GM18858 (cell line): ENCODE results near the gene CPN2.

Experiments used
- ATAC-seq: cut with Tn5 transposase; IDR thresholded peaks from one replicate; pipeline ENCODE4 v1.9.1; 2021; ENCODE audit not compliant: unreplicated experiment

The CPN2 gene, protein sequence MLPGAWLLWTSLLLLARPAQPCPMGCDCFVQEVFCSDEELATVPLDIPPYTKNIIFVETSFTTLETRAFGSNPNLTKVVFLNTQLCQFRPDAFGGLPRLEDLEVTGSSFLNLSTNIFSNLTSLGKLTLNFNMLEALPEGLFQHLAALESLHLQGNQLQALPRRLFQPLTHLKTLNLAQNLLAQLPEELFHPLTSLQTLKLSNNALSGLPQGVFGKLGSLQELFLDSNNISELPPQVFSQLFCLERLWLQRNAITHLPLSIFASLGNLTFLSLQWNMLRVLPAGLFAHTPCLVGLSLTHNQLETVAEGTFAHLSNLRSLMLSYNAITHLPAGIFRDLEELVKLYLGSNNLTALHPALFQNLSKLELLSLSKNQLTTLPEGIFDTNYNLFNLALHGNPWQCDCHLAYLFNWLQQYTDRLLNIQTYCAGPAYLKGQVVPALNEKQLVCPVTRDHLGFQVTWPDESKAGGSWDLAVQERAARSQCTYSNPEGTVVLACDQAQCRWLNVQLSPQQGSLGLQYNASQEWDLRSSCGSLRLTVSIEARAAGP

DNA sequence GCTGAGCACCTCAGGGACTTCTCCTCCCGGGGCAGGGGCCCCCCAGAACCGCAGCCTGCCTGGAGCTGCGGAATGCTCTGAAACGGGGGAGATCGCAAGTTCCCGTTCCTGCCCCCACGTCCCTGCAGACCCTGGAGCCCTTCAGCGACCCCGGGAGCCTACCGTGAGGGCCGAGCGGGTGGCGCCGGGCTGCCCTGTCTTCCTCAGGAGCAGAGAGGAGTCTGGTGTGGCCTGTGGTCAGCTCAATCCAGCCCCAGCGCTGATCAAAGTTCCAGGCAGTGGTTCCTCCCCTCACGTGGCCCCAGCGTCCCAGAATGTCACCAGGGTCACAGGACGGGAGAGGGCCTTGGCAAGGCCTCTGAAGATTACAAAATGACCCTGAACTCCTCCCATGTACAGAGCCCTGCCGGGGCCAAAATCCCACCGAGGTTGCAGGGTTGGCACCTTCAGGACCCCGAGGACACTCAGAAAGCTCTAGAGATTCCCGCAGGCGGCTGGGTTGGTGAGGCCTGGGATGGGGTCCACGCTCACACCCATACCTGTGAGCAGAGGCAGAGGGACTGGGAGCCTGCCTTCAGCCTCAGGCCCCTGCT, at the start of gene CPN2:
Gene CPN2, minus strand, starts transcription at position 249 of the 593 bp plus-strand sequence. CDS start 8,626 bp downstream, outside the sequence.
- no peak for ATAC-seq

DNA sequence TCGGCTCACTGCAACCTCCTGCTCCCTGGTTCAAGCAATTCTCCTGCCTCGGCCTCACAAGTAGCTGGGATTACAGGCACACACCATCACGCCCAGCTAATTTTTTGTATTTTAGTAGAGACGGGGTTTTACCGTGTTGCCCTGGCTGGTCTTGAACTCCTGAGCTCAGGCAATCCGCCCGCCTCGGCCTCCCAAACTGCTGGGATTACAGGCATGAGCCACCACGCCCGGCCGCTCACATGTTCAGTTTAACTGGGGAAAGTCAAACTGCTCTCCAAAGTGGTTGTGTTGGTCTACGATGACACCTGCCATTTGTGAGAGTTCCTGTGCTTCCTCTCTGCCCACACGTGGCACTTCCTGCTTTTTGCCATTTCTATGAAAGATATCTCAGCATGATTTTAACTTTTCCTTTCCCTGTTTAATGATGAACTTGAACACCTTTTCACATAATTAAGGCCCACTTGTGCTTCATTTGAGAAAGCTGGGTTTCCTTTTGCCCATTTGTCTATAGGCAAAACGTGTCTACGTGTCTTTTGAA, 48.8 kb upstream of the CPN2 start:
- no peak for ATAC-seq

DNA sequence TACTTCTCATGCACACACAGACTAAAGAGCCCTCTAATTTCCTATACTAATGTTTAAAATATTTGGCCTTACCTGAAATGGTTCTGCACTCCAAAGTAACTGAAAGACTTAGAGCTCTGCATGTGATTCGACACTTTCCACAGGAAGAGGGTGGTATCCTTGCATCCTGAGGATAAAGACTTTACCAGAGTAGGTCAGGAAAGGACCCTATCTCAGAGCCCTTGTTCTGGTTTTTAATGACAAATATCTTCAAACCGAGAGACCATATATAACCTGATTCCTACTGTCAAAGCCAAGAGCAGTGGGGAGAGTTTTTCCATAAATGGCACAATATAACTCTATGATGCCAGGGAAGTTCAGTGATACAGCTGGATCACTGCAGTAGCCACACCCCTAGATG, 48.0 kb upstream of the CPN2 start, which contains the start of gene GP5:
Gene GP5, minus strand, starts transcription at position 101 of the 400 bp plus-strand sequence. CDS start 984 bp downstream, outside the sequence.
- no peak for ATAC-seq

DNA sequence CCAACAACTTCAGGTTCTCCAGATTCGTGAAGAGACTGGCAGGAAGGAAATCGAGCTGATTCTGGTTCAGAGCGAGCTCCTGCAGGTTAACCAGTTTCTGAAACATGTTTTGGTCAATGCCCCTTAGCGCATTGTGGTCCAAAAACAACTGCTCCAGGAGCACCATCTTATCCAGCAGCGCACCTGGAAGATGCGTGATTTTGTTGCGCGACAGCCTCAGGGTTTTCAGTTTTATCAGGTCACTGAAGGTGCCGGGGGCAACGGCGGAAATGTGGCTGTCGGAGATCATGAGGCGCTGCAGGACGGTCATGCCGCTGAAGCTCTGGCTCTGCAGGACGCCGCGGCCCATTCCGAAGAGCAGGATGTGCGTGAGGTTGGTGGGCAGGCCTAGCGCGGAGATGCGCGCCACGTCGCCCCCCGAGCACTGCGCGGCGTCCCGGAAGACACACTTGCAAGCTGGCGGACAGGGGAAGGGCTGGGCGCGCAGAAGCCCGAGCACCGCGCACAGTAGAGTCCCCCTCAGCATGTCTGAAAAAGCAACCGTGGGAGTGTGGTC, 46.7 kb upstream of the CPN2 start:
- ATAC-seq, result no peak

DNA sequence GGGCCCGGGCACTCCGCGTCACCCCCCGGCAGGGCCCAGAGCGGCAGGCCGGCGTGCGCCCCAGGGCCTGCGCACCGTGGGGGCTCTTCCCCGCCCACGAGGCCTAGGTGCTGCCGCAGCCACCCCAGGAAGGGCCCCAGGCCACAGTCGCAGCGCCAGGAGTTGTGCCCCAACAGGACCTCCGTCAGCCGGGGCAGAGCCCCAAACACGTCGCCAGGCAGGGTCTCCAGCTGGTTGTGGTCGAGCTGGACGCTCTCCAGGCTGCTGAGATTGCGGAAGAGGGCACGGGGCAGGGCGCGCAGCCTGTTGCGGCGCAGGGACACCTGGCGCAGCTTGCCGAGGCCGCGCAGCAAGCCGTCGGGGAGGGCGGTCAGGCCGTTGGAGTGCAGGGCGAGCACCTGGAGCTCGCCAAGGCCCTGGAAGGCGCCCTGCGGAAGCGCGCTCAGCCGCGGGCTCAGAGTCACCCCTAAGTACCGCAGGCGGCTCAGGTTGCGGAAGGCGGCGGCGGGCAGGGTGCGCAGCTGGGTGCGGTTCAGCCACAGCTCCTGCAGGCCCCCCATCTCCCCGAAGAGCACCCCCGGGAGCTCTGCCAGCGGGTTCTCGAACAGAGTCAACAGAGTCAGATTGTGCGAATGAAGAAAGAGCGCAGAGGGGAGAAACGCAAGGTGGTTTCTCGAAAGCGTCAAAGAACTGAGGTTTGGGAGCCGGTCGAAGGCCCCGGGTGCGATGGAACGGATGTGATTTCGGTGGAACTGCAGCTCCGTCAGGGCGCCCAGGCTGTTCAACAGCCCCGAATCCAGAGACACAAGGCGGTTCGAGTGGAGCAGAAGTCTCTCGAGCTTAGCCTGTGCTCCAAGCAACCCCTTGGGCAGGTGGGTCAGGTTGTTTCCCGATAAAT, 46.0 kb upstream of the CPN2 start:
- no peak for ATAC-seq

DNA sequence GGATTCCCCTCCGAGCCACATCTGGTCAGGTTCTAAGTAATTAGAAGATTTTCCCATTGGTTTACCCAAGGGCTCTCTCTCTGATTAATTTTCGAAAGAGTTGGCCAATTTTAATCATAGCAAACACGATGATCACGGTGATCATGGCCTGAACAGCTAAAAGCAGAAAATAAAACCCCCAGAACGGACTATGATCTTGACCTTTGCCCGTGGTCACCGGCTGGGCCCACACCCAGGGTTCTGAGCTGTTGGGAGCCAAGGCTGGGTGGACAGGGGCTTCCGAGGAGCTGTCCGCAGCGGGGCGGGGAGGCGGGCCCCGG, 45.4 kb upstream of the CPN2 start:
- no peak for ATAC-seq

DNA sequence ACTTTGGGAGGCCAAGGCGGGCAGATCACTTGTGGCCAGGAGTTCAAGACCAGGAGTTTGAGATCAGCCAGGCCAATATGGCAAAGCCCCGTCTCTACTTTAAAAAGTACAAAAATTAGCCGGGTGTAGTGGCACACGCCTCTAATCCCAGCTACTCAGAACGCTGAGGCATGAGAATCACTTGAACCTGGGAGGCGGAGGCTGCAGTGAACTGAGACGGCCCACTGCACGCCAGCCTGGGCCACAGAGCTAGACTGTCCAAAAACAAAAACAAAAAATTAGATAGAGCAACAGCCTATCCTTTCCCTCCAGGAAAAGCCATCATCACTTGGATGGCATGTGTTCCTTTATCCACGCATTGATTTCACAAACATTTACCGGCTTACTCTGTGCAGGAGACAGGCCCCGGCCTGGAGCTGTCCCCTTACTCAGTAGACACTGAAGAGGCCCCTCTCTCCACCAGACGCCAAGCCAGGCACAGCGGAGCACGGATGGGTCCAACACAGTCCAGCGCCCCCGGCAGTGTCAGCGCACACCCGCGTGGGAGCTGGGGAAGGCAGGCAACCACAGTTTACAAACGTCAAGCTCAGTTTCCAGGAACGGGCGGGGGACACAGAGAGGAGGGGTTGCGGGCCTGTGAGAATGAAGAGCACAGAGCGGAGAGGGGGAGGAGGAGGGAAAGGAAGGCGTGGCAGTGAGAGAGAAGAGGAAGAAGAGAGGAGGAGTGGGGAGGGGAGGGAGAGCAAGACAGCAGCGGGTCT, 44.8 kb upstream of the CPN2 start:
- no peak for ATAC-seq

DNA sequence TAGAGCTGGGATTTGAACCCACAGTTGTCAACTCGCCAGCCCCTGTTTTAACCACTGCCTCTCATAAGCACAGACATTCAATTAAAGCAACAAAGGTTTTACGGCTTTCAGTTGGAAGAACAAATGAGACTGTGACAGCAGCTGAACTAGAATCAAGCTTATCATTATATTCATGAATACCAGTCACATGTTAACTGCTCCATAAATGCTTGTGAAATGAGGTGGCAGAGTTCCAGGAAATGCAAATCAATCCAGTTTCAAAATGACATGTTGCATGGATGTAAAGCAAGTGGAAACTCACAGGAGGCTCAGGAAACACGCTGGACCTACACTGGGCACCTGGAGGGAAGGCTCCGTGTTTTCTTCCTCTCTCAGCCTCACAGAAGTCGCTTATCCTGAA, 44.1 kb upstream of the CPN2 start:
- ATAC-seq, result no peak

DNA sequence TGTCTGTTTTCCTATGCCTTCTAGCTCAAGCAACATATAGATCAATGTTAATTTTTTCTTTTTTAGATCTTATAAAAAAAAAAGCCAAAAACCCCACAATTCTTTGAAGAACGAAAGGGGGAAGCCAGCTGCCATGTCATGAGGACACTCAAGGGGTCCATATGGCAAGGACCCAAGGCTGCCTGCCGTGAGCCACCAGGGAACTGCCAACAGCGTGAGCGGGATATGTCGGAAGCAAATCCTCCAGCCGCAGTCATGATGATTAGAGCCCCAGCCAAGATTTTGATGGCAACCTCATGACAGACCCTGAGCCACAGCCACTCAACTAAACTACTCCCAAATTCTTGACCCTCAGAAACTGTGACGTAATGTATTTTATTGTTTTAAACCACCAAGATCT, 41.4 kb upstream of the CPN2 start:
- no peak for ATAC-seq

DNA sequence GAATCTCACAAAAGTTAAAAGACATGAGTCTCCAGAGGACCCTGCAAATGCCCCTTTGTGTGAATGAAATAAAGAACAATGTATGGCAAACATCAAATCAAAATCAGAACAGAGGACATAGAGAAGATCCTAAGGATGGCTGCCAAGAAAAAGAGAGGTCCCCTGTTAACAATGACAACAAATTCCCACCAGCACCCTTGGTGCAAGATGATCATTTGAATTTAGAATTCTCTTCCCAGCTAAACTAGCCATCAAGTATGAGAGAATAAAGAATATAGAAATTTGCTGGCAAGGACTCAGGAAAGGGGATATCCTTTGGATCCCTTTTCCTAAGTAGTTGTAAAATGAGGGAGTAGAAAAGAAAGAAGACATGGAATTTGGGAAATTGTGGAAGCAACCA, 39.7 kb upstream of the CPN2 start:
- no peak for ATAC-seq

DNA sequence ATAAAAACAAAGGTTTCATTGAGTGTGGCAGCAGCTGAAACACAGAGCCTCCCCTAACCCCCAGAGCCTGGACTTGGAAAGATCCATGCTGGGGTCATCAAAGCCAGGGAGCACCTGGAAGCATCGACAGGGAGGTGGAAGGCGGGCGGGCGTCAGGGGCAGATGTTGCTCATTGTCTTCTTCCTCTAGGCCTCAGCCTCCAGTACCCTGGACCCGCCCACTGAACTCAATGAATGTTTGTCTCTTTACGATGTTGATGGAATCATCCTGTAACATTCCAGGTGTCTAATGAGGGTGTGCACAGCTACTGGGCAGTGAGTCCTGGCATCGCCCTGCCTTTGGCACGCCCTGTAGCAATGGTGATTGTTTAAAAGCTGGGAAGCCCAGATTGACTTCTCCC, 38.1 kb upstream of the CPN2 start:
- no peak for ATAC-seq

DNA sequence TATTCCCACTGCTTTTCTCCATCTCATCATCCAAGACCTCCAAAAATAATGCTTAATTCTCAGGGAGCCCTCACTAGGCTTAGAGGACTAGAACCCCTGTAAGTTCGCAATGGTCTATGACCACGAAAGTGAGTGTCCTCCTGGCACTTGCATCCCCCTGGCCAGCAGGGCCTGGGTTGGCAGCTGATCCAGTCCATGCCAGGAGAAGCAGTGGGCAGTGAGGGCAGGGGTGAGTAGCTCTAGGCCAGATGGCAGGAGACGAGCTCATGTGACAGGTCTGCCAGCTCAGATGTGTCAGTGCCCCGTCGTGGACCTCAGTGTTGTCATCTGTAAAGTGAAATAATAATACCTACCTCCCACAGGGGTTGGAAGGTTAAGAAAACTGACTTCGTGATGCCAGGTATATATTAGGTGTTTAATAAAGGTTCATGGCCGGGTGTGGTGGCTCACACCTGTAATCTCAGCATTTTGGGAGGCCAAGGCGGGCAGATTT, 36.8 kb upstream of the CPN2 start:
- no peak for ATAC-seq

DNA sequence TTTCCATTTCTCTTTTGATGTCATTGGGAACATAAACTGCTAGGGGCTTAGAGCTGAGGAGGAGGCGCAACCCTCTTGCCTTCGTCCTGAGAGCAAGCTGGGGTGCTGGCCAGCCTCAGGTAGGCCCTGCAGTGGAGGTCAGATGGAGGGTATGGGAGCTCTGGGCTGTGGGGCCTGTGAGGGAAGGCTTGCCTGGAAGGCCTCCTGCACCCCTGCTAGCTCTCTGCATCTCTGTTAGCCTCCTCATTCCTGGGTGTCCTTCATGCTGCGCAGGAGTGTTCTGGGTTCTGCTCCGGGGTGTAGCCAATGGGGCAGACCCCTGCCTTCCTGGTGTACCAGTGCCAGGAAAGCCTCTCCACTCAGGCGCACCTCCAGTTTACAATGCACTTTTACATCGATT, 36.1 kb upstream of the CPN2 start:
- no peak for ATAC-seq

DNA sequence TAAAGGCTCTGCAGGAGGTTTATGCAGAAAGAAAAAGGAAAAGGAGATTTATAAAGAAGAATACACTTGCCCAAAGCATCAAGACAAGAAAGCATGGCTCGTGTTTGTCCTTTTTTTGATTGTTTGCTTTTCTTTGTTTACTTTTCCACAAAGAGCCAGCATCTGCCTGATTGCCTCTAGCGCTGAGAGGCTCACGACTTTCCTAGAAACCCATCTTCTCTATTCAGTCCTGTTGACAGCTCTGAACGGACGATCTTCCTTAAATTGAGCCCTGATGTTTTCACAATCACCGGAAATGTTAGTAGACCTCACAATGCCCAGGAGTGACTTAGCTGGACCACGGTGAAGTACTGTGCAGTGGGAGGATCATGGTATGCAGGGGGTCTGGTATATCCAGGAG, 35.5 kb upstream of the CPN2 start:
- no peak for ATAC-seq

DNA sequence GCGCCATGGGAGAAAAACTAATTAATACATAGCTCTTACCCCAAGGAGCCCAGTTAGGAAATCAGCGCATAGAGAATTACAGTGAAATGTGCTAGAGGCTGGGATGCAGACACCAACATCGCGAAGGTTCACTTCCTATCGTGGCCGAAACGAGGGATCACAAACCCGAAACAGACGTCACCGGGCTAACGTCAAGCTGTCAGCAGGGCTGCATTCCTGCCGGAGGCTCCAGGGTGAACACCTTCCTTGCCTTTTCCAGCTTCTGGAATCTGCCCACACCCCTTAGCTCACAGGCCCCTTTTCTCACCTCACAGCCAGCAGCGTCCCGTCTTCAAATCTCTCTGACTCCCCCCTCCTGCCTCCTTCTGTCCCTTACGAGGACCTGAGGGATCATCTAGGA, 34.9 kb upstream of the CPN2 start:
- ATAC-seq, result no peak

DNA sequence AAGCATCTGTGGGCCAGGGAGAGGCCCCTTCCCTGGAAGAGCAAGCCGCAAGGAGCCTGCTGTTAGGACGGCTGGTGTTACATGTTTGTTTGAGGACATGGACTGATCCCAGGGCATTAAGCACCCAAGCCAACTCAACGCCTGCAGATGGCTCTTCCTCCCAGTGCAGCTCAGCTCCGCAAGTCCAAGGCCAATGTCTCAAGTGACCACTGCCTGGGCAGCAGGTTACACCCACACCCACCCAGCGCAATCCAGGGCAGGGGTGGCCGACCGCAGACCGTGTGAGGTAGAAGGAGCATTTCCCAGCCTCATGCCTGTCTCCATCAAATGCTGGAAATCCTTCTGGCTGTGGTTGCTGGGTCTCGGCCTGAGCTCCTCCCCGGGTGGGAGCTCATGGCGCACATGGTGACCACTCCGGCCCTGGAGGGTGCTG, 33.5 kb upstream of the CPN2 start:
- no peak for ATAC-seq

DNA sequence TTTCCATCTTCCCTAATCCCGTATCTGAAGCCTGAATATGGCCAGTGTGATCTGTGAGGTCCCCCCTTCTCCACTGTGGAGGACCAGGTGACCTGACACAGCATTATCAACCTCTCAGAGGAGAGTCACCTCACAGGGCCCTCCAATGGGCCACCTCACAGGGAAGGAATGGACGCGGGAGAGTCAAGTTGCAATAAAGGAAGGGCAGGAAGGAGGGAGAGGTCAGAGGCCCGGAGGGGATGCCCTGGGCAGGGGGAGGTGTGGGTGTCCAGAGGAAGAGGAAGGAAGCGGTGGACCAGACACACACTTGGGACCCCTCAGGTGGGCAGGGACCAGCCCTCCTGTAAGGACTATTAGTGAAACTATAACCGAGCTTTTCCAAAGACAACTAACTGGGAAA, 33.0 kb upstream of the CPN2 start:
- ATAC-seq, result no peak

DNA sequence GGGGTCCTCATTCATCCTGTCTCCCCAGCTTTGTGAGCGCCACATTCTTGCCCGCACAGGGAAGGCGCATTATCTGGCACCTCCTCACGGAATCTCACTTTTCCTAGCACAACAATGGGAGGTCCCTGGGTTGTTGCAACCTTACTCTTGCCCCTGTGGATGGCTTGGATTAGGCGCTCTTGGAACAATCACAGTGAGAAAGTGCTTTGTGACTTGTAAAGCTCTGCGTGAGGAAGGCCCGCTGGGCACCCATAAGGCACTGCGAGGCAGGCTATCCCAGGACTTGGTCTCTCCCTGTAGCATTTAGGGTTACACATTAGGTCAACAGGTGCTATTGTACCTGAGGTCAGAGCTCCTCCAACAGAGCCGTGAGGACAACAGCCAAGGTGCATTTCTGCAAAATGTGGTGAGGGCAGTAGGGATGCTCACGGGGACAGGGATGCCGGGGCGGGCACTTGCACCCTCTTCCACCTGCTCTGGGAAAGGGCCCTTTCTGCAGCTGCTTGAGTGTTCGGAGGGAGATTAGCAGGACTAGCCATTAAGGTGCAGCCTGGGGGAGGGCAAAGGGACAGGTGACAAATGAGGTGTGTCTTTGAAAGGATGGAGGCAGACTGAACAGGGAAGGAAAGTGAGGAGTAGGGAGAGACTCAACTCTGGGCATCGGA, 32.3 kb upstream of the CPN2 start:
- no peak for ATAC-seq

DNA sequence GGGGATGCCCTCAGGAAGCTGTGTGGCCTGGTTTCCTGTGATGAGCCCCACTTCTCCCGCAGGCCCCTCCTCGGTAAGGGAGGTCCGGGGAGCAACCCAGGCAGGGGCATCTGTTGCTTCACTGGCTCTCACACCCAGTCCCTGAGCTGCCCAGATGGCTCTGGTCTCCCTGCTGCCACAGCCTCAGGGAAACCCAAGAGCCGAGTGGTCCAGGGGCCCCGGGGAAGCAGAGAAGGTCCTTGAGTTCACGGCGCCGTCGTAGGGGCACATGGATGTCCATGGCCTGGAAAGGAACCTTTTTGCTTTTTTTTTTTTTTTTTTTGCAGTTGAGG, 31.7 kb upstream of the CPN2 start:
- ATAC-seq, result no peak
